Panc1 (cell line): Measurements from ENCODE around the gene PELI2.

Experiments
- POLR2AphosphoS5 ChIP-seq: IDR thresholded peaks from 2 replicates; pipeline ENCODE4 v1.6.1; 2012; ENCODE audit warnings: mild to moderate bottlenecking, low read depth, low read length, moderate library complexity
- SIN3A ChIP-seq: IDR thresholded peaks from 2 replicates; pipeline ENCODE4 v1.6.1; 2012; ENCODE audit warnings: low read depth, mild to moderate bottlenecking, low read length, moderate library complexity, borderline replicate concordance; ENCODE audit not compliant: insufficient read depth
- TF ChIP-seq, protein P1 (sequence below): fragments of 450-650 bp; IDR thresholded peaks from 2 replicates; pipeline ENCODE4 v1.5.1; 2017; ENCODE audit warnings: mild to moderate bottlenecking
- TF ChIP-seq, protein P2 (sequence below), 2 experiments: IDR thresholded peaks; 2 replicates each; pipeline ENCODE4 v1.6.1; 2011 to 2012; ENCODE audit warnings: low read depth in 2 of 2, control low read depth in 1 of 2, low read length in 1 of 2, mild to moderate bottlenecking in 1 of 2, moderate library complexity in 1 of 2; ENCODE audit not compliant: insufficient read depth in 1 of 2

DNA sequence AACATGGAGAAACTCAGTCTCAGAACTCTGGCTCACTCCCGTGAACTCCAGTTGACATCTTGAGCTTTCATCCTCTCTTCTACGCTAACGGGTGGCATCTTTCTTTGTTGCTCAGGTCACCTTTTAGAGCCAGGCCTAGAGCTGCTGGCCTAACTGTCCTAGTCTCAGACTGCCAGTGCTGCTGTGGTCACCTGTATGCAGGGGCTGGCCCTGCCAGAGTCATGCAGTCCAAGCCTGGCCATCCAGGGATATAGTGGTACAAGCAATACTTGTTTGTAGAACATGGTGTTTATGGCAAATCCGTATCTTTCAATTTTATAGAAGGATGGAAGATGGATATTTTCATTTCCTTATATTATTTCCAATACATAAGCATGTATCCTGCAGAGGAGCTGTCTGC lies 117.2 kb downstream of the PELI2 start:
- TF ChIP-seq, protein P1, sequence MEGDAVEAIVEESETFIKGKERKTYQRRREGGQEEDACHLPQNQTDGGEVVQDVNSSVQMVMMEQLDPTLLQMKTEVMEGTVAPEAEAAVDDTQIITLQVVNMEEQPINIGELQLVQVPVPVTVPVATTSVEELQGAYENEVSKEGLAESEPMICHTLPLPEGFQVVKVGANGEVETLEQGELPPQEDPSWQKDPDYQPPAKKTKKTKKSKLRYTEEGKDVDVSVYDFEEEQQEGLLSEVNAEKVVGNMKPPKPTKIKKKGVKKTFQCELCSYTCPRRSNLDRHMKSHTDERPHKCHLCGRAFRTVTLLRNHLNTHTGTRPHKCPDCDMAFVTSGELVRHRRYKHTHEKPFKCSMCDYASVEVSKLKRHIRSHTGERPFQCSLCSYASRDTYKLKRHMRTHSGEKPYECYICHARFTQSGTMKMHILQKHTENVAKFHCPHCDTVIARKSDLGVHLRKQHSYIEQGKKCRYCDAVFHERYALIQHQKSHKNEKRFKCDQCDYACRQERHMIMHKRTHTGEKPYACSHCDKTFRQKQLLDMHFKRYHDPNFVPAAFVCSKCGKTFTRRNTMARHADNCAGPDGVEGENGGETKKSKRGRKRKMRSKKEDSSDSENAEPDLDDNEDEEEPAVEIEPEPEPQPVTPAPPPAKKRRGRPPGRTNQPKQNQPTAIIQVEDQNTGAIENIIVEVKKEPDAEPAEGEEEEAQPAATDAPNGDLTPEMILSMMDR: no peak
- no peak for TF ChIP-seq SIN3A
- TF ChIP-seq POLR2AphosphoS5: no peak
- TF ChIP-seq, protein P2, sequence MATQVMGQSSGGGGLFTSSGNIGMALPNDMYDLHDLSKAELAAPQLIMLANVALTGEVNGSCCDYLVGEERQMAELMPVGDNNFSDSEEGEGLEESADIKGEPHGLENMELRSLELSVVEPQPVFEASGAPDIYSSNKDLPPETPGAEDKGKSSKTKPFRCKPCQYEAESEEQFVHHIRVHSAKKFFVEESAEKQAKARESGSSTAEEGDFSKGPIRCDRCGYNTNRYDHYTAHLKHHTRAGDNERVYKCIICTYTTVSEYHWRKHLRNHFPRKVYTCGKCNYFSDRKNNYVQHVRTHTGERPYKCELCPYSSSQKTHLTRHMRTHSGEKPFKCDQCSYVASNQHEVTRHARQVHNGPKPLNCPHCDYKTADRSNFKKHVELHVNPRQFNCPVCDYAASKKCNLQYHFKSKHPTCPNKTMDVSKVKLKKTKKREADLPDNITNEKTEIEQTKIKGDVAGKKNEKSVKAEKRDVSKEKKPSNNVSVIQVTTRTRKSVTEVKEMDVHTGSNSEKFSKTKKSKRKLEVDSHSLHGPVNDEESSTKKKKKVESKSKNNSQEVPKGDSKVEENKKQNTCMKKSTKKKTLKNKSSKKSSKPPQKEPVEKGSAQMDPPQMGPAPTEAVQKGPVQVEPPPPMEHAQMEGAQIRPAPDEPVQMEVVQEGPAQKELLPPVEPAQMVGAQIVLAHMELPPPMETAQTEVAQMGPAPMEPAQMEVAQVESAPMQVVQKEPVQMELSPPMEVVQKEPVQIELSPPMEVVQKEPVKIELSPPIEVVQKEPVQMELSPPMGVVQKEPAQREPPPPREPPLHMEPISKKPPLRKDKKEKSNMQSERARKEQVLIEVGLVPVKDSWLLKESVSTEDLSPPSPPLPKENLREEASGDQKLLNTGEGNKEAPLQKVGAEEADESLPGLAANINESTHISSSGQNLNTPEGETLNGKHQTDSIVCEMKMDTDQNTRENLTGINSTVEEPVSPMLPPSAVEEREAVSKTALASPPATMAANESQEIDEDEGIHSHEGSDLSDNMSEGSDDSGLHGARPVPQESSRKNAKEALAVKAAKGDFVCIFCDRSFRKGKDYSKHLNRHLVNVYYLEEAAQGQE (IDR thresholded peaks at IDR 0.05; ENCODE audit: insufficient read depth in 1 of 2, low read depth in 2 of 2, low read length in 1 of 2): no peak
